ENCODE data around the gene ZKSCAN5. TPM values are rescaled to one million over a fixed set of nuclear protein-coding genes. Genes with fewer than 3 reads are reported as not detected.

ZKSCAN5 gene
- total RNA-seq, 1 donor from 2014 or later = 7.4 TPM

- ATAC-seq = peak; percentile 75
- Histone ChIP-seq H3K27me3 (no peaks in the 10 kb centered on the region), H3K27ac (peak overlapping the region; percentile 99), H3K4me3 (peak overlapping the region; percentile 68), H3K36me3 (peaks cover 49% of the 10 kb centered on the region), H3K4me1 (peaks cover 31% of the 10 kb centered on the region), H3K9me3 (no peaks in the 10 kb centered on the region)
- intact Hi-C loops (cut with DNase I) = no loop called here
- no peak for TF ChIP-seq CTCF (IDR thresholded peaks at IDR 0.05)
- no peak for DNase-seq
These were observed 53.5 kb downstream of the ZKSCAN5 start for GRCh38 chr7:99557940-99558305.

DNA sequence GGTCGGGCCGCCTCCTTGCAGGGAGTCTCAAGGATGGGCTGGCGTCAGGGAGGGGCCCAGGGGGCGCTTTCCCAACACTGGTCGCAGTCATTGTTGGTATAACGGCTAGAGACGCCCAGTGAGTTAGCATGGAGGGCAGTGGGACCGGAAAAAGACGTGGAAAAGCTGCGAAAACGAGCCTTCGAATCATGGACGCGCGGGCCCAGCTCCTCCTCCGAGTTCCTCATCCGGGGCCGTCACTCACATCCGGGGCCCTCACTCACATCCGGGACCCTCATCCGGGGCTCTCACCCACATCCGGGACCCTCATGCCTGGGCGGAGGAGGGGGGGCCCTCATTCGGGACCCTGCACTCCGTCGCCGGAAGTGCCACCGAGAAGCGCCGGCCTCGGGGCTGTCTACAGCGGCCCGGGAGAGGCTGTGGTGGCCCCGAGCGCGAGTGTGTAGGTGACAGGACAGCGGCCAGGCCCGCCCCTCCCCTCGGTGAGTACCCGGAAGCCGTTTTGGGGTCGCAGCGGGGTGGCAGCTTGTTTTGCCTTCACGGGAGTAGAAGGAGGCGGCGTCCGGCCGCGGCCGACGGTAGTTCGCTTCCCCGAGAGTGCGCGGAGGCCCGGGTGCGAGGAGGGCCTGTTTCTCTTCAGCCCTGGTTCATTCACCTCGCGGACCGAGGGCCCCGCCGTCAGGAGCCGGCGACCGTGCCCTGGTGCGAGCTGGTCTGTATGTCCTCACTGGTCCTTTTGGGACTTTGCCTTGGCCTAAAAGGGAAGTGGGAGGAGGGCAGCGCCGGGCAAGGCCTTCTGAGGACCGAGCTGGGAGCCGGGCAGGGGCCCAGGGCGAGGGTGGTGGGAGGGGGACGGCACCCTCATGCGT lies 54.1 kb downstream of the ZKSCAN5 start, which contains the start of gene ZNF655:
Gene ZNF655 (plus strand): TSS at position 337 of the 869 bp plus-strand sequence. CDS start 1,918 bp downstream, outside the sequence.
- DNase-seq (peak; percentile 96), ATAC-seq (peak; percentile 97)
- peak within 1 kb of the TSS; percentile 68 for H3K4me3 ChIP-seq
- H3K4me1 ChIP-seq = peaks cover 31% of the 10 kb centered on the region
- intact Hi-C loops (cut with DNase I) = no loop called here
- no peak for TF ChIP-seq CTCF (IDR thresholded peaks at IDR 0.05)
- H3K27me3 ChIP-seq = no peaks in the 10 kb centered on the region
- H3K36me3 ChIP-seq = peaks cover 55% of the 10 kb centered on the region
- peak within 1 kb of the TSS; percentile 99 for H3K27ac ChIP-seq
- H3K9me3 ChIP-seq = no peaks in the 10 kb centered on the region

- H3K36me3 ChIP-seq = peaks cover 63% of the 10 kb centered on the region
- no peak for DNase-seq
- no peak for TF ChIP-seq CTCF (IDR thresholded peaks at IDR 0.05)
- H3K27me3 ChIP-seq = no peaks in the 10 kb centered on the region
- ATAC-seq = no peak
- peak overlapping the region; percentile 68 for H3K4me3 ChIP-seq
- peaks cover 31% of the 10 kb centered on the region for H3K4me1 ChIP-seq
- no peaks in the 10 kb centered on the region for H3K9me3 ChIP-seq
- H3K27ac ChIP-seq = peak overlapping the region; percentile 99
- intact Hi-C loops (cut with DNase I) = no loop called here
These were observed 54.9 kb downstream of the ZKSCAN5 start for GRCh38 chr7:99559175-99559915.

DNA sequence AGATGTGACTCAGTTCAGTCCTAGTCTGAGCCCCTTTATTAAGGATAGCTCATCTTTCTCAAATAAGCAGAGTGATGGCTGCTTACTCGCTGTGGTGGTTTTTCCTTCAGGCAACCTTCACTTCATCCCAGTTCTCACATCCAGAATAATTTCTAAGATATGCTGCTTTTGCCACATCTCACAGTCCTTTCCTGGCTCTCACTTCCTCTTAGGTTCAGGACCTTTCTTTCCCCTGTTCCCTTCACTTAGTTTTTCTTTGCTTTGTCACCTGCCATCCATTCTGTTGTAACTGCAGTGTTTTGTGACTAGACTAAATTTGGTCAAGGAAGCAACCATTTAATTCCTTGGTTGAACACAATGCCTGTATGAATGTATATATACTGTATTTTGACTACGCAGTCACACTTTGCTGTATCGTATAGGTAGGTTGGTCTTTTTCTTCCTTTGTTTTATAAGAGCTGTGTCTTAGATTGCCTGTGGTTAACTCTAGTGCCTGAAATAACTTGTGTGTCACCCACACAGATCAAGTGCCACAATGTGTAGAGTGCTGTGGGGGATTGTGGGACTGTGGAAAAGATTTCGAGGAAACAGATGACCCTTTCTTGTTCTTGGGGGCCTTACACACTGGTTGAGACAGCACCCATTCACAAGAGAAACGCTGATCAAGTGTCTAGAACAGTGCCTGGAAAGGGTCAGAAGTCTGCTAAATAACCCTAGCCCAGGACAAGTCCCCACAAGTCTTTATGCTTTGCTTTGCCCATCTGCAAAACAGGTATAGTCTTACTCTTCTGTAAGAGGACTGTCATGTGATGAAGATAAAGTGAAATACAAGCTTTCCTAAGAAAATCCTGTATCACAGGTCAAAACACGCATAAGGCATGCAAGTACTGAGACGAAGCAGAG lies 56.6 kb downstream of the ZKSCAN5 start:
- intact Hi-C loops (cut with DNase I) = no loop called here
- no peak for ATAC-seq
- no peak for TF ChIP-seq CTCF (IDR thresholded peaks at IDR 0.05)

DNA sequence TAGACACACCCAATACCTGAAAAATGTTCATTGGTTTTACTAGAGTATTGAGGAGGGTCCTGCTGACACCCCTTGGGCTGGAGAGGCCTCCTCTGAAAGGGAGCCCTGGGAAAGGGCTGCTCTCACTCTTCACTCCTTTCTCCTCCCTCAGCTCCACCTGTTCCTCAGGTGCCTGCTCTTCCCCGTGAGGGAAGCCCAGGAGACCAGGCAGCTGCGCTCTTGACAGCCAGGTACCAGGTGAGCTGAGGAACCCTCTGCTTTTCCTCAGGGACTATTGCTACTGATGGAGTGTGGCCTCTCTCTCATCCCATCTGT lies 57.2 kb downstream of the ZKSCAN5 start:
- H3K4me1 ChIP-seq = peaks cover 25% of the 10 kb centered on the region
- TF ChIP-seq CTCF (IDR thresholded peaks at IDR 0.05) = no peak
- no peaks in the 10 kb centered on the region for H3K27me3 ChIP-seq
- intact Hi-C loops (cut with DNase I) = no loop called here
- H3K4me3 ChIP-seq = no peak overlapping the region
- H3K9me3 ChIP-seq = no peaks in the 10 kb centered on the region
- DNase-seq = no peak
- H3K36me3 ChIP-seq = peaks cover 70% of the 10 kb centered on the region
- no peak overlapping the region for H3K27ac ChIP-seq
- ATAC-seq = no peak

More for the DNA sequence above, 56.6 kb downstream of the ZKSCAN5 start:
- Histone ChIP-seq H3K36me3 (peaks cover 70% of the 10 kb centered on the region), H3K27me3 (no peaks in the 10 kb centered on the region), H3K4me3 (no peak overlapping the region), H3K4me1 (peaks cover 26% of the 10 kb centered on the region), H3K9me3 (no peaks in the 10 kb centered on the region), H3K27ac (no peak overlapping the region)
- no peak for DNase-seq
